GM12878 (cell line): ENCODE measurements around the gene MYO7B. TPM values are rescaled to one million over a fixed set of nuclear protein-coding genes. Genes with fewer than 3 reads are reported as not detected.

Experiments
- ATAC-seq: fragments of 200-7000 bp; cut with Tn5 transposase; 3 replicates; pipeline ENCODE4 v1.9.1; 2020; ENCODE audit warnings: mild to moderate bottlenecking, moderate library complexity
- BruUV-seq: library from RNA; stranded (reverse); fragments of 400-500 nt; replicated peaks from 2 replicates; lab custom pipeline; 2021; lab: Mats Ljungman, UMichigan
- CTCF ChIA-PET: fragments of 300-600 bp; sonication (Branson Sonifier 250); formaldehyde crosslinking; extraction: SDS; loops from one replicate; lab custom pipeline; 2021; ENCODE audit warnings: inconsistent platforms; lab: Yijun Ruan, JAX
- POLR2A ChIA-PET: fragments of 350-600 bp; formaldehyde crosslinking; extraction: SDS; loops from one replicate; lab custom pipeline; 2021; ENCODE audit warnings: inconsistent platforms; lab: Charles Lee
- RAD21 ChIA-PET: fragments of 300-600 bp; sonication (Branson Sonifier 250); formaldehyde crosslinking; loops from one replicate; lab custom pipeline; 2023; ENCODE audit warnings: antibody characterized with exemption; ENCODE audit not compliant: unreplicated experiment; lab: Charles Lee
- SMC1A ChIA-PET: fragments of 300-600 bp; sonication (Branson Sonifier 250); formaldehyde crosslinking; loops from one replicate; lab custom pipeline; 2023; ENCODE audit not compliant: unreplicated experiment, uncharacterized antibody; lab: Charles Lee
- DNase-seq: peaks from one replicate; pipeline ENCODE4 v3.0.0-alpha.2; 2011; ENCODE audit warnings: low read depth, low spot score
- FAIRE-seq: peaks from 3 replicates; lab custom pipeline; 2011; peaks lifted over from hg19 to GRCh38; lab: Jason Lieb, UNC
- H2AFZ ChIP-seq: 2 replicates; pipeline ENCODE4 v1.6.0; 2011; ENCODE audit warnings: low read depth, low read length, control low read depth; ENCODE audit not compliant: control insufficient read depth
- H3K27ac ChIP-seq: 2 replicates; pipeline ENCODE4 v1.5.1; 2011; ENCODE audit warnings: control low read depth; ENCODE audit not compliant: control insufficient read depth, insufficient read depth
- H3K27me3 ChIP-seq, 2 experiments: replicated peaks in 1 of 2; 2 replicates each; pipeline versions ENCODE4 v1.6.0 to v1.6.1; 2011; ENCODE audit warnings: low read length in 1 of 2; ENCODE audit not compliant: control insufficient read depth in 2 of 2, insufficient read depth in 2 of 2
- H3K36me3 ChIP-seq, 2 experiments: 2 replicates each; pipeline ENCODE4 v1.5.1; 2011; ENCODE audit warnings: low read length in 1 of 2; ENCODE audit not compliant: control insufficient read depth in 2 of 2, insufficient read depth in 2 of 2
- H3K4me1 ChIP-seq: 2 replicates; pipeline ENCODE4 v1.6.1; 2011; ENCODE audit warnings: mild to moderate bottlenecking, low read length, moderate library complexity, mixed read lengths; ENCODE audit not compliant: control insufficient read depth, insufficient read depth
- H3K4me2 ChIP-seq: 2 replicates; pipeline ENCODE4 v1.6.0; 2011; ENCODE audit warnings: control low read depth; ENCODE audit not compliant: control insufficient read depth, insufficient read depth
- H3K4me3 ChIP-seq: fragments of 200-600 bp; sonication (generic); 2 replicates; pipeline ENCODE4 v1.5.1; 2016
- H3K79me2 ChIP-seq: 2 replicates; pipeline ENCODE4 v1.6.0; 2011; ENCODE audit warnings: low read length; ENCODE audit not compliant: control insufficient read depth, insufficient read depth
- H3K9ac ChIP-seq: 2 replicates; pipeline ENCODE4 v1.8.0; 2011; ENCODE audit warnings: low read length, control low read depth, mixed read lengths; ENCODE audit not compliant: control insufficient read depth, insufficient read depth
- H3K9me3 ChIP-seq: replicated peaks from 3 replicates; pipeline ENCODE4 v1.5.1; 2011; ENCODE audit warnings: mild to moderate bottlenecking, low read length; ENCODE audit not compliant: control insufficient read depth, insufficient read depth
- H4K20me1 ChIP-seq: 2 replicates; pipeline ENCODE4 v1.6.0; 2011; ENCODE audit not compliant: control insufficient read depth, insufficient read depth
- BCLAF1 ChIP-seq: fragments of 450-650 bp; IDR thresholded peaks from 2 replicates; pipeline ENCODE4 v1.6.1; 2017; ENCODE audit warnings: antibody characterized with exemption, mild to moderate bottlenecking, moderate library complexity
- IKZF1 ChIP-seq: fragments of 450-650 bp; conservative IDR thresholded peaks from 2 replicates; pipeline ENCODE4 v1.6.1; 2017; ENCODE audit warnings: antibody characterized with exemption, mild to moderate bottlenecking
- RAD21 ChIP-seq: IDR thresholded peaks from 2 replicates; pipeline ENCODE4 v1.6.1; 2011; ENCODE audit warnings: mild to moderate bottlenecking, low read depth, low read length, moderate library complexity; ENCODE audit not compliant: insufficient read depth
- RAD51 ChIP-seq: fragments of 450-650 bp; IDR thresholded peaks from 2 replicates; pipeline ENCODE4 v1.6.1; 2016; ENCODE audit warnings: moderate library complexity, mild to moderate bottlenecking, inconsistent platforms
- RUNX3 ChIP-seq: IDR thresholded peaks from 2 replicates; pipeline ENCODE4 v1.6.1; 2012; ENCODE audit warnings: low read length, inconsistent platforms
- SREBF2 ChIP-seq: IDR thresholded peaks from 2 replicates; pipeline ENCODE4 v1.6.1; 2012; ENCODE audit warnings: mild to moderate bottlenecking, low read length
- YBX1 ChIP-seq: fragments of 450-650 bp; IDR thresholded peaks from 2 replicates; pipeline ENCODE4 v1.6.1; 2016; ENCODE audit warnings: antibody characterized with exemption
- ZNF274 ChIP-seq: IDR thresholded peaks from one replicate; pipeline ENCODE4 v1.8.0; 2011; ENCODE audit not compliant: insufficient read length, insufficient read depth
- WGBS: methylation state at CpG from one replicate; pipeline ENCODE4 v1.1.6; 2016; ENCODE audit warnings: low lambda C conversion rate; ENCODE audit not compliant: insufficient replicate concordance, insufficient coverage; ENCODE audit errors: missing lambda C conversion rate; 5-methylcytosine and 5-hydroxymethylcytosine counted together
- in situ Hi-C: fragments of 300-500 bp; cut with MboI; formaldehyde crosslinking; loops from 9 replicates; pipeline ENCODE4 v1.14.3; 2018; ENCODE audit warnings: mixed read lengths
- intact Hi-C: fragments of 100-400 bp; cut with micrococcal nuclease; formaldehyde crosslinking; loops from one replicate; pipeline ENCODE4 v1.14.2; 2022; ENCODE audit not compliant: unreplicated experiment
- polyA plus RNA-seq, 11 experiments: library from polyadenylated mRNA; depleted of rRNA in 4 of 11; unstranded in 6 of 11; stranded (reverse) in 5 of 11; fragments of >200 nt; fragmentation: Nextera tagmentation in 4 of 11; fragmentation: Illumina TruSeq in 1 of 11; extraction: Ambion mirVana in 4 of 11; extraction: Trizol in 1 of 11; gene quantifications; 1 replicate in 1 of 11; 2 replicates in 10 of 11; pipeline versions ENCODE4 v1.2.1 to v1.2.3, GENCODE V29; 2011 to 2016; ENCODE audit warnings: inconsistent platforms in 2 of 11, missing spikeins in 2 of 11, low read depth in 1 of 11
- total RNA-seq, 4 experiments: library from RNA; depleted of rRNA in 3 of 4; stranded (reverse); fragments of >200 nt in 3 of 4; fragmentation: Illumina TruSeq in 1 of 4; extraction: Trizol in 1 of 4; gene quantifications; 2 replicates each; pipeline versions ENCODE4 v1.2.1 to v1.2.3, GENCODE V29; 2013 to 2021

The MYO7B gene
- total and polyA plus RNA-seq, 10 of the 15 experiments (the other 5 are each of a cell fraction or from before 2014, with no cell fraction given), result 0.08 to 4.8 (median 1.2) TPM

DNA sequence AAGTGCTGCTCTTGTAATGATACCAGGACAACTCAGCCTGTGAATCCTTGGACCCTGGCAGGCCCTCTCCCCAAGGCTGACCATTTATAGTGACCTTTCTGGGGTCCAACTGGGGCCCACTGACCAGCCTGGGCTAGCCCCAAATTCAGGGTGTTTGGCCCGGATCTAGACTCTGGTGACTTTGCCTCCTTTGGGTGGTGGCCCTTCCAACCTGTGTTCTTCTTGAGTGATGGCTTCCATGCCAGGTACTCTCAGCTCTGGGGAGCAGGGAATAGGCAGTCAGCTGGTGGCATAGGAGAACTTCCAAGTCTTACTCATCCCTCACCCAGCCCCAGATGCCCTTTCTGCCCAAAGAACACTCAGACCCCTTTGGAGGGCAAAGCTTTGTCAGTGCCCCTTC, 10.3 kb downstream of the MYO7B start:
- no peak for DNase-seq
- RAD21 ChIA-PET, result no interaction called here
- H3K27me3 ChIP-seq, result peaks cover 2 to 4% of the 10 kb centered on the region in 2 experiments; a peak in 3 of 4 replicates
- CTCF ChIA-PET, result interaction anchor here (1.3 kb wide), 1 partner anchor 46 kb away, joined by 3 read pairs; no protein-coding TSS in a partner anchor
- FAIRE-seq, result no peak
- no peak overlapping the region for H3K9ac ChIP-seq
- no TSS peak for BruUV-seq
- no peaks in the 10 kb centered on the region for H3K4me1 ChIP-seq
- H3K4me3 ChIP-seq, result no peak overlapping the region
- TF ChIP-seq SREBF2 (no peak), RAD51 (no peak), BCLAF1 (no peak), RAD21 (no peak), IKZF1 (no peak), YBX1 (no peak), RUNX3 (no peak), ZNF274 (no peak)
- TF ChIP-seq, all 136 proteins: peak for 0
- intact Hi-C loops (no loop called here), in situ Hi-C loops (no loop called here)
- 46% methylated on average over 1 of the region's 1 CpG for WGBS
- Histone ChIP-seq H3K36me3 (no peaks in the 10 kb centered on the region), H3K79me2 (no peaks in the 10 kb centered on the region), H3K9me3 (no peaks in the 10 kb centered on the region), H4K20me1 (no peaks in the 10 kb centered on the region), H3K4me2 (no peak overlapping the region), H3K27ac (no peak overlapping the region), H2AFZ (no peak overlapping the region)
- no peak for ATAC-seq
- ChIA-PET POLR2A (no interaction called here), SMC1A (no interaction called here)
